HCT116 (cell line): ENCODE data around the gene INAVA. TPM values are rescaled to one million over a fixed set of nuclear protein-coding genes. Genes with fewer than 3 reads are reported as not detected.

ENCODE experiments used
- ATAC-seq: fragments of 200-7000 bp; cut with Tn5 transposase; 2 replicates; pipeline ENCODE4 v1.9.1; 2020; ENCODE audit warnings: mild to moderate bottlenecking, moderate library complexity
- BruUV-seq: library from RNA; stranded (reverse); fragments of 400-500 nt; replicated peaks from 2 replicates; lab custom pipeline; 2021; lab: Mats Ljungman, UMichigan
- CTCF ChIA-PET: fragments of 300-600 bp; sonication (Branson Sonifier 250); formaldehyde crosslinking; loops from one replicate; lab custom pipeline; 2021; ENCODE audit warnings: antibody characterized with exemption; lab: Charles Lee
- POLR2A ChIA-PET: fragments of 300-600, 350-600 bp; sonication (Branson Sonifier 250); formaldehyde crosslinking; loops from one replicate; lab custom pipeline; 2021; ENCODE audit warnings: antibody characterized with exemption; lab: Charles Lee
- RAD21 ChIA-PET, 2 experiments: fragments of 300-600 bp; sonication (Branson Sonifier 250); formaldehyde crosslinking; loops; one replicate each; lab custom pipeline; 2023; ENCODE audit warnings: low total read pairs in 2 of 2; ENCODE audit not compliant: uncharacterized antibody in 2 of 2, unreplicated experiment in 2 of 2, low non-redundant PET in 1 of 2; lab: Charles Lee
- DNase-seq: peaks from one replicate; pipeline ENCODE4 v3.0.0-alpha.2; 2010; ENCODE audit warnings: low read depth, low spot score
- H2AFZ ChIP-seq: fragments of 200-600 bp; shearing (Covaris generic), sonication (generic); 2 replicates; pipeline ENCODE4 v1.6.1; 2017; ENCODE audit warnings: low read depth, mixed run types, mixed read lengths, antibody characterized with exemption, low read length; ENCODE audit not compliant: poor library complexity, severe bottlenecking
- H3K27ac ChIP-seq: 2 replicates; pipeline ENCODE4 v1.5.1; 2012; ENCODE audit warnings: low read depth, low read length
- H3K27me3 ChIP-seq: fragments of 200-600 bp; sonication (generic); 2 replicates; pipeline ENCODE4 v1.6.1; 2016; ENCODE audit warnings: mixed run types, low read length, mixed read lengths; ENCODE audit not compliant: insufficient read depth
- H3K36me3 ChIP-seq, 2 experiments: fragments of 200-500 bp in 1 of 2; fragments of 200-600 bp in 1 of 2; sonication (Bioruptor generic) in 1 of 2; sonication (generic) in 1 of 2; 2 replicates each; pipeline versions ENCODE4 v1.5.1 to v1.6.1; 2014 to 2016; ENCODE audit warnings: low read length in 2 of 2, inconsistent platforms in 1 of 2, mixed read lengths in 1 of 2, mixed run types in 1 of 2; ENCODE audit not compliant: insufficient read depth in 2 of 2, control insufficient read depth in 1 of 2
- H3K4me1 ChIP-seq, 2 experiments: fragments of 200-600 bp in 1 of 2; sonication (generic) in 1 of 2; 2 replicates each; pipeline versions ENCODE4 v1.5.1 to v1.6.1; 2012 to 2017; ENCODE audit warnings: low read length in 2 of 2, inconsistent platforms in 1 of 2, mild to moderate bottlenecking in 1 of 2, mixed read lengths in 1 of 2, mixed run types in 1 of 2, moderate library complexity in 1 of 2; ENCODE audit not compliant: insufficient read depth in 2 of 2, control insufficient read depth in 1 of 2
- H3K4me2 ChIP-seq: fragments of 200-600 bp; sonication (generic); 2 replicates; pipeline ENCODE4 v1.6.1; 2017; ENCODE audit warnings: mixed run types, low read length, mixed read lengths
- H3K4me3 ChIP-seq, 2 experiments: fragments of 200-600 bp in 1 of 2; sonication (generic) in 1 of 2; replicated peaks in 1 of 2; 2 replicates each; pipeline ENCODE4 v1.5.1; 2011 to 2016; ENCODE audit warnings: low read length in 2 of 2, control low read depth in 1 of 2, low read depth in 1 of 2, mild to moderate bottlenecking in 1 of 2, mixed read lengths in 1 of 2, mixed run types in 1 of 2
- H3K79me2 ChIP-seq: fragments of 200-600 bp; sonication (generic); 2 replicates; pipeline ENCODE4 v1.6.1; 2017; ENCODE audit warnings: mild to moderate bottlenecking, mixed run types, low read length, moderate library complexity, mixed read lengths; ENCODE audit not compliant: insufficient read depth
- H3K9ac ChIP-seq: fragments of 200-600 bp; sonication (generic); 2 replicates; pipeline ENCODE4 v1.6.1; 2016; ENCODE audit warnings: low read length, mixed read lengths
- H3K9me2 ChIP-seq: fragments of 200-600 bp; sonication (generic), shearing (Covaris generic); 2 replicates; pipeline ENCODE4 v1.6.1; 2017; ENCODE audit warnings: mixed run types, mild to moderate bottlenecking, moderate library complexity; ENCODE audit not compliant: insufficient read depth
- H3K9me3 ChIP-seq, 2 experiments: fragments of 200-500 bp in 1 of 2; fragments of 200-600 bp in 1 of 2; sonication (Bioruptor generic) in 1 of 2; sonication (generic) in 1 of 2; 2 replicates each; pipeline ENCODE4 v1.6.1; 2014 to 2017; ENCODE audit warnings: low read length in 2 of 2, mixed read lengths in 2 of 2, inconsistent platforms in 1 of 2, low read depth in 1 of 2, mild to moderate bottlenecking in 1 of 2, mixed run types in 1 of 2, moderate library complexity in 1 of 2; ENCODE audit not compliant: control insufficient read depth in 1 of 2, insufficient read depth in 1 of 2
- H4K20me1 ChIP-seq: fragments of 200-600 bp; sonication (generic), shearing (Covaris generic); 2 replicates; pipeline ENCODE4 v1.6.1; 2017; ENCODE audit warnings: mixed run types, mild to moderate bottlenecking, moderate library complexity; ENCODE audit not compliant: insufficient read depth
- CEBPB ChIP-seq: IDR thresholded peaks from 2 replicates; pipeline ENCODE4 v1.6.1; 2012; ENCODE audit warnings: low read depth
- FOSL1 ChIP-seq: IDR thresholded peaks from 2 replicates; pipeline ENCODE4 v1.6.1; 2012; ENCODE audit warnings: low read depth
- POLR2AphosphoS5 ChIP-seq: IDR thresholded peaks from 2 replicates; pipeline ENCODE4 v1.6.1; 2011; ENCODE audit warnings: mild to moderate bottlenecking, low read depth, low read length, moderate library complexity
- RAD21 ChIP-seq: IDR thresholded peaks from 2 replicates; pipeline ENCODE4 v1.6.1; 2012; ENCODE audit warnings: low read depth, mild to moderate bottlenecking
- SIN3A ChIP-seq: IDR thresholded peaks from 2 replicates; pipeline ENCODE4 v1.6.1; 2012; ENCODE audit warnings: low read depth
- SP1 ChIP-seq: IDR thresholded peaks from 2 replicates; pipeline ENCODE4 v1.6.1; 2012; ENCODE audit warnings: low read depth
- TCF7L2 ChIP-seq: IDR thresholded peaks from 2 replicates; pipeline ENCODE4 v1.7.0; 2011; ENCODE audit warnings: borderline replicate concordance, inconsistent platforms; ENCODE audit not compliant: insufficient read depth, insufficient read length; ENCODE audit errors: extremely low read depth
- ZFX ChIP-seq: fragments of 450-650 bp; IDR thresholded peaks from 2 replicates; pipeline ENCODE4 v1.6.1; 2017
- intact Hi-C: fragments of 100-400 bp; cut with micrococcal nuclease; formaldehyde crosslinking; loops from 2 replicates; pipeline ENCODE4 v1.10.0; 2022
- total RNA-seq: library from RNA; stranded (reverse); gene quantifications from one replicate; pipeline ENCODE4 v1.2.1, GENCODE V29; 2021; ENCODE audit not compliant: unreplicated experiment
- TF ChIP-seq, protein P1 (sequence below): IDR thresholded peaks from 2 replicates; pipeline ENCODE4 v1.6.1; 2012; ENCODE audit warnings: low read depth
- TF ChIP-seq, protein P2 (sequence below): IDR thresholded peaks from 2 replicates; pipeline ENCODE4 v1.6.1; 2011; ENCODE audit warnings: mild to moderate bottlenecking, low read length, moderate library complexity; ENCODE audit not compliant: insufficient replicate concordance; ENCODE audit errors: extremely low read depth
- TF ChIP-seq, protein P3 (sequence below): IDR thresholded peaks from 2 replicates; pipeline ENCODE4 v1.6.1; 2012

The INAVA gene
- total RNA-seq, 1 experiment from 2014 or later = 18.8 TPM

DNA sequence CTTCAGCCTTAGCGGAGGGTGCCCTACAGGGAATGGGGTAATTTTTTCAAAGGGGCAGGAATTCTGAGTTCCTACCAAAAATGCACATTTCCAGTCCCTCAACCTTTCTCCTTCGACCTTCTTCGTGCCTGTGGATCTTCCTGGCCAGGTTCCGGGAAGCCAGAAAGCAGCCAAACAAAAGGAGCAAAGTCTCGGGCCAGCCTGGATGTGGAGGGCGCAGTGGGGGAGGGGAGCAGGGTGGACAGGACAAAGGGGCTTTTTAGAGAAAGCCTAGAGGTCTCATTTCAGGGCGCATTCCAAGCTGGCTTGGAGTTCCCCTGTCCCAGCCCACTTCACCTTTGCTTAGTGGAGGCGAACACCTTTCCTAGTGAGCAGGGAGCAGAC lies 2.9 kb upstream of the INAVA start:
- DNase-seq (no peak), ATAC-seq (peak; percentile 1; the same call in 1 of the 2 replicates)
- Histone ChIP-seq H4K20me1 (no peaks in the 10 kb centered on the region), H3K27me3 (no peaks in the 10 kb centered on the region), H3K79me2 (no peaks in the 10 kb centered on the region; the same call in 1 of the 2 replicates), H3K27ac (peak overlapping the region; percentile 72), H3K9me2 (no peaks in the 10 kb centered on the region), H3K9me3 (no peaks in the 10 kb centered on the region), H3K4me3 (peak overlapping the region; percentile 57 to 72), H3K9ac (peak overlapping the region; percentile 75), H3K4me2 (peak overlapping the region; percentile 97), H3K36me3 (no peaks in the 10 kb centered on the region), H2AFZ (peak overlapping the region; percentile 80), H3K4me1 (peaks cover 41 to 67% of the 10 kb centered on the region in 2 experiments)
- ChIA-PET RAD21 (no interaction called here), POLR2A (no interaction called here), CTCF (interaction anchor here (1.0 to 1.7 kb wide), 3 partner anchors 11 to 269 kb away, joined by 4 to 6 read pairs (median 6); no protein-coding TSS in a partner anchor)
- no TSS peak for BruUV-seq
- intact Hi-C loops = no loop called here
- no peak for TF ChIP-seq SIN3A
- no peak for TF ChIP-seq CEBPB
- TF ChIP-seq, protein P1, sequence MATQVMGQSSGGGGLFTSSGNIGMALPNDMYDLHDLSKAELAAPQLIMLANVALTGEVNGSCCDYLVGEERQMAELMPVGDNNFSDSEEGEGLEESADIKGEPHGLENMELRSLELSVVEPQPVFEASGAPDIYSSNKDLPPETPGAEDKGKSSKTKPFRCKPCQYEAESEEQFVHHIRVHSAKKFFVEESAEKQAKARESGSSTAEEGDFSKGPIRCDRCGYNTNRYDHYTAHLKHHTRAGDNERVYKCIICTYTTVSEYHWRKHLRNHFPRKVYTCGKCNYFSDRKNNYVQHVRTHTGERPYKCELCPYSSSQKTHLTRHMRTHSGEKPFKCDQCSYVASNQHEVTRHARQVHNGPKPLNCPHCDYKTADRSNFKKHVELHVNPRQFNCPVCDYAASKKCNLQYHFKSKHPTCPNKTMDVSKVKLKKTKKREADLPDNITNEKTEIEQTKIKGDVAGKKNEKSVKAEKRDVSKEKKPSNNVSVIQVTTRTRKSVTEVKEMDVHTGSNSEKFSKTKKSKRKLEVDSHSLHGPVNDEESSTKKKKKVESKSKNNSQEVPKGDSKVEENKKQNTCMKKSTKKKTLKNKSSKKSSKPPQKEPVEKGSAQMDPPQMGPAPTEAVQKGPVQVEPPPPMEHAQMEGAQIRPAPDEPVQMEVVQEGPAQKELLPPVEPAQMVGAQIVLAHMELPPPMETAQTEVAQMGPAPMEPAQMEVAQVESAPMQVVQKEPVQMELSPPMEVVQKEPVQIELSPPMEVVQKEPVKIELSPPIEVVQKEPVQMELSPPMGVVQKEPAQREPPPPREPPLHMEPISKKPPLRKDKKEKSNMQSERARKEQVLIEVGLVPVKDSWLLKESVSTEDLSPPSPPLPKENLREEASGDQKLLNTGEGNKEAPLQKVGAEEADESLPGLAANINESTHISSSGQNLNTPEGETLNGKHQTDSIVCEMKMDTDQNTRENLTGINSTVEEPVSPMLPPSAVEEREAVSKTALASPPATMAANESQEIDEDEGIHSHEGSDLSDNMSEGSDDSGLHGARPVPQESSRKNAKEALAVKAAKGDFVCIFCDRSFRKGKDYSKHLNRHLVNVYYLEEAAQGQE = no peak
- no peak for TF ChIP-seq RAD21
- no peak for TF ChIP-seq ZFX
- no peak for TF ChIP-seq SP1
- TF ChIP-seq FOSL1 = no peak
- no peak for TF ChIP-seq POLR2AphosphoS5
- no peak for TF ChIP-seq TCF7L2
- TF ChIP-seq, protein P2, sequence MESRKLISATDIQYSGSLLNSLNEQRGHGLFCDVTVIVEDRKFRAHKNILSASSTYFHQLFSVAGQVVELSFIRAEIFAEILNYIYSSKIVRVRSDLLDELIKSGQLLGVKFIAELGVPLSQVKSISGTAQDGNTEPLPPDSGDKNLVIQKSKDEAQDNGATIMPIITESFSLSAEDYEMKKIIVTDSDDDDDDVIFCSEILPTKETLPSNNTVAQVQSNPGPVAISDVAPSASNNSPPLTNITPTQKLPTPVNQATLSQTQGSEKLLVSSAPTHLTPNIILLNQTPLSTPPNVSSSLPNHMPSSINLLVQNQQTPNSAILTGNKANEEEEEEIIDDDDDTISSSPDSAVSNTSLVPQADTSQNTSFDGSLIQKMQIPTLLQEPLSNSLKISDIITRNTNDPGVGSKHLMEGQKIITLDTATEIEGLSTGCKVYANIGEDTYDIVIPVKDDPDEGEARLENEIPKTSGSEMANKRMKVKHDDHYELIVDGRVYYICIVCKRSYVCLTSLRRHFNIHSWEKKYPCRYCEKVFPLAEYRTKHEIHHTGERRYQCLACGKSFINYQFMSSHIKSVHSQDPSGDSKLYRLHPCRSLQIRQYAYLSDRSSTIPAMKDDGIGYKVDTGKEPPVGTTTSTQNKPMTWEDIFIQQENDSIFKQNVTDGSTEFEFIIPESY = no peak
- TF ChIP-seq, protein P3, sequence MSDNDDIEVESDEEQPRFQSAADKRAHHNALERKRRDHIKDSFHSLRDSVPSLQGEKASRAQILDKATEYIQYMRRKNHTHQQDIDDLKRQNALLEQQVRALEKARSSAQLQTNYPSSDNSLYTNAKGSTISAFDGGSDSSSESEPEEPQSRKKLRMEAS = no peak
